GM18867 (cell line): ENCODE data around the gene SLC45A1.
"Not testable (repeated sequence)": the region's sequence is repeated elsewhere in the genome, so short reads cannot be mapped to it uniquely, and the experiment has no call there.

ENCODE experiments used
- ATAC-seq: cut with Tn5 transposase; IDR thresholded peaks from one replicate; pipeline ENCODE4 v1.9.1; 2021; ENCODE audit warnings: mild to moderate bottlenecking, moderate library complexity; ENCODE audit not compliant: unreplicated experiment

Gene SLC45A1

GRCh38 chr1:8365661-8366362 is 47.9 kb downstream of the SLC45A1 start:
- no peak for ATAC-seq

GRCh38 chr1:8367571-8368194 is 49.8 kb downstream of the SLC45A1 start:
- ATAC-seq = no peak

GRCh38 chr1:8368956-8369639 is 51.2 kb downstream of the SLC45A1 start:
- no peak for ATAC-seq

DNA sequence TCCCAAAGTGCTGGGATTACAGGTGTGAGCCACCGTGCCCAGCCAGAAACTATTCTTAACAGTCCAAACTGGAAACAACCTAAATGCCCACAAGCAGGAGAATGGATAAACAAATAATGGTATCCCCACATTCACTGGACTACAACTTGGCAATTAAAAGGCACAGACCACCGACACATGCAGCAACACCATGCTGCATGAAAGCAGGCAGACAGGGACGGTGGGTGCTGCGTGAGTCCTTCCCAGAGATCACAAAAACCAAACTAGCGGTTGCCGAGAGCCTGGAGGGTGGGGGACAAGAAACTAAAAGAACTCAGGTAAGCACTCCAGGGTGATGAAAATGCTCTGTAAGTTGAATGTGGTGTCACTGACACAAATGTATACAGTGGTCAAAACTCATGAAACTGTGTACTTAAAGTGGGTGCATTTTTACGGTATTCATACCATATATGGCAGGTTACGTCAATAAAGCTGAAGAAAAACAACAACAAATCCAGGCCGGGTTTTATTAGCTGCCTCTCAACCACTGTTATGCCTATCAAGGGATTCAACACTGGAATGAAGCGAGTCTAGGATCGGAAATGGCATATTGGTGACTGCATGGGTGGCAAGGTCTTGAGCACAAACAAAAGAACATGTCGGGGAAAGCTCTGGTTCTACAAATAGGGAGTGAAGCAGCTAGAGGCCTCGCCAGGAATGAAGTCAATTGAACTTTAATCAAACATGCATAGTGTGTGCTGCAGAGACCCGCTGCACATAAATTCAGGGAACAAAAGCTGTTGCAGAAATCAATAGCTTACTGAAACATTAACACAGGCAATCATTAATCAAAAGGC is 52.4 kb downstream of the SLC45A1 start:
- no peak for ATAC-seq

GRCh38 chr1:8370905-8371315 is 53.0 kb downstream of the SLC45A1 start:
- ATAC-seq = no peak

DNA sequence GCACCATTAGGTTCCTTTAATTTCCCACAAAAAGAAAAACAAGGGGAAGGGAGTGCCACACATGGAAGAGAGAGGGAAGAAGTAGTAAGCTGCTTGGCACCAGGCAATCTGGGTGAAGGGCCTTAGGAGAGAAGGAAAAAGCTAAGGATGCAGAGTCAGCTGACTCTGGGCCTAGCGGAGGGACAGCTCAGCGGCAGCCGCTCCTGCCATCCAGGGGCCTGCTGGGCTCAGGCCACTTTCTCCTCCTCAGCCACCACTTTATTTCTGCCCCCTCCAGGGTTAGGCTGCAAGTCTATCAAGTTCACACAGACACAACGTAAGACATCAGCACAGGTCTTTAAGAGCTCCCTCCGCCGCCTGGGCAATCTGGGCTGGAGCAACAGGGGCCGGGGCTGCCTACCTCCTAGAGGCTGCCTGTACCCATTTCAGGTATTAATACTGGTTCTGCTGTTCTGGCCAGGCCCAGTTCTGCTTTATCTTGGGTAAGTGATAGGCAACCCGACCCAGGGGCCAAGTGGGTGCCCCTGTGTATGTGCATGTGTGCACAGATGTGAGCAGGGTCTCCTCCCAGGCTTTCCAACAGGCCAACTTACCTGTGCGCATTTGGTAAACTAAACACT is 53.6 kb downstream of the SLC45A1 start:
- no peak for ATAC-seq

DNA sequence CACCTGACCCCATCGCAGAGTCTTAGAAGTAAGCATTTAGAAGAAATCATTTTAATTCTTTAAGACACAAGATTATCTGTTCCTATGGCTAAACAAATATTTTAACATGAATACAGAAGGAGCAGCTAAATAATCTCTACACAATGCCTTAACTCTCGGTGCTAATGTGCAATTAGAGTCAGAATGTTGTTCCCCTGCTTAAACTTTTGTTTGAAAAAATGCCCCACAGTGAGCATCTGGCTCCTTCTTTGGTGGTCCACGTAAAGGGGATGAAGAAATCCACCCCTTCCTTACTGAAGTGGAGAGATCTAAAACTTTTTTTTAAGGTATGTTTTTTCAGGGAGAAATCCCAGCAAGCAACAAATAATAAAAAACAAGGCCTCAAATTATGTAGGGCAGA is 55.2 kb downstream of the SLC45A1 start:
- no peak for ATAC-seq

DNA sequence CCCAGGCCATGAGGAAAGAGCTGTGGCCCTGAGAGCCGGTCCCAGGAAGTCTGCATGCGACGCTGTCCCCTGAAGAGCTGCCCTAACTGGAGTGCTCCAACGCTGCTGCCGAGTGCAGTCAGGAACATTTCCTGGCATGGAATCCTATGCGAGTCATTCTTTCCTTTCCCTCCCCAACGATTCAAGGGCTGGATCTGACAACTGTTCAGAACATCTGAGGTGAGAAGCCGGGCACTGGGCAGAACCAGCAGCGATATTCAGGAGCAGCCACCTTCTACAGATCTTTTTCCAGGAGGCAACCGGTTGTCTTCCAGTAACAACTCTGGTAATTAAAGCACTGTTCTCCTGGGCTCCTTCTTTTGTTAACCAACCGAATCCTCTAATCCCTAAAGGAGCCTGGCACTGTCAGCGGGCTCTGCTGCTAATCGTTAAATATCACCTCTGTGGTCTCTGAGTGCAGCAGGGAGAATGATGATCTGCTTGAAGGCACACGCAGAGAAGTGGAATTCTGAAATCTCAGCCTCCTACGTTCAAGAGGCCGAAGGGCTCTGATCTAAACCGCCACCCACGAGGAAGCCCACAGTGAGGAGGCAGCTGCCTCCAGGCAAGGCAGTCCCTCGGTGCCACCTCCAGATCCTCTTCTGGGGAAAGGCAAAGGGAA is 55.8 kb downstream of the SLC45A1 start:
- ATAC-seq = no peak

DNA sequence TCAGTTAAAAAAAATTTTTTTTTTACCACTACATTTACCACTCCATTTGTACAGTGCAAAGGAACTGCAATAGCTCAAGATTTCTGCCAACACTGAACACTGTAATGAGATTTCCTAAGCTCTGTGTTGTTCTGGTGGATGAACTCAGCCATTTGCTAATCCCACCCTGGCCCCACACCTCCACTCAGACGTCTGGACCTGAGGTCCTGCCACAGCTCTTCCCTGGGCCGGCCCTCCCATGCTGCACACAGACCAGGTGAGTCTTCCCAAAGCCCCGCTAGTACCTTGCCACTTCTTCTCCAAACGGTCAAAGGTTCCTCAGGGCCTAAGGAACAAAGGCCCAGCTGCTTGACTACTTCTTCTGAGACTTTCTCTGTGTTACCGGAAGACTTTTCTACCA is 56.4 kb downstream of the SLC45A1 start:
- ATAC-seq = no peak

DNA sequence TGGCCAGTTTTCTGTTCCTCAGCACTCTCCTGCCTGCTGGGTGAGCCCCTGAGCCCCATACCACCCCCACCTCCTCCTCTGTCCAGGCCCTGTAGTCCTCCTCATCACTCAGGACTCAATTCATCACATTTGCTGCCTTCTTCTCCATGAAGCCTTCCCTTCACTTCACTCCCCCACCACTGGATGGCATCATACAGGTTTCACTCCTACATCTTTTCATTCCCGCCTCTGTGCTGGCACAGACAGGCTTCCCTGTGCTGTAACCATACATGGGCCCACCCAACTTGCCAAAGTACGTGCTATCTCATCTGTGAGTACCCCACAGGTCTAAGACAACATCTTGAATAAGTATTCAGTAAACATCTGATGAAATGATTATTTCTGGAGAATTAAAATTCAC is 56.9 kb downstream of the SLC45A1 start:
- ATAC-seq = no peak

DNA sequence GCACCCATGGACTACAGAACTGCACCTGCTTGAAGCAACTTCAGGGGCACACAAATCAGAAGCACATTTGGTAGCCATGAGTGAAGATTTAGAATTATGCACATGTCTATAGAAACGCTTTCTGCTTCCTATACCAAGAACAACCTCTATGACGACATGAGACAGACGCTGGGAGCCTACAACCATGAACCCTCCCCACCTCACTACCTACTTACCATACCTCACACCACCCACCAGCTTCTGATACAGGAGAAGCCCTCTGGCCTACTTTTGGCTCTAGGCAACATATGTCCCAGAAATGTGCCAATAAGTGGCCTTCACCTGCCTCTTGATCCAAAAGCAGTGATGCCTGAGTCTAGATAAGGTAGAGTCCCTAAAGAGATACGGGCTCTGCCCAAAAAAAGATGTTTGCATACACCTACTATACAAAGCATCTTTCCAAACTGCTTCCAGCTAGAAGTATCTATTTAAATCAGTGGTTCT is 58.5 kb downstream of the SLC45A1 start:
- ATAC-seq = no peak

DNA sequence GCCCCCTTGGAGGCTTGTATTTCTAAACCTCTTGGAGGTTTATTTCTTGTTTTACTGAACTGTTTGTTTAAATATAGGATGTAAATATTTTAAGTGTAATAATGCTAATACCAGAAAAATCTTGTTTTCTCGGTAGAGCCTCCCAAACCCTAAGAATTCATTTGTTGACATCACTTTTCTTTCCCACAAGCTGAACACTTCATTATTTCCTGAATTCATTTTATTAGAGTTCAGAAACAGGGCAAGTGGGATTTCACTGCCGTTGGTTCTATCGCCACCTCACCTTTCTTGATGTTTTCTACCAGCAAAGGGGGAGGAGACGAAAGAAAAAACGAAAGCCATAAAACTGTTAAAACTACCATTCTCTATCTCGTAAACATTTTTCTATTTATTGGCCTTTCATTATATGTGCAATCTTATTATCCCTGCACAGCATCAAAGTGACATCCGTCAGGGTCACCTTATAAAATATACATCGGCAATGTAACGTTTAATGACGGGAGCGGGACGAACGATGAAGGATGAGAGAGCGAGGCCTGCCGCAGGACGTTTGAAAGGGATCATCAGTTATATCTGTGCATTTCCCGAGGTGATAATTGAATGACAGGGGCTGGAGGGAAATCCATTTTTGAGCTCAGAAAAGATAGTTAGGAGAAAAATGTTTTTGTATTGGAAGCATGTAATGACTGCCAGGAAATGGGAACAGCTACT is 59.5 kb downstream of the SLC45A1 start:
- ATAC-seq = no peak

DNA sequence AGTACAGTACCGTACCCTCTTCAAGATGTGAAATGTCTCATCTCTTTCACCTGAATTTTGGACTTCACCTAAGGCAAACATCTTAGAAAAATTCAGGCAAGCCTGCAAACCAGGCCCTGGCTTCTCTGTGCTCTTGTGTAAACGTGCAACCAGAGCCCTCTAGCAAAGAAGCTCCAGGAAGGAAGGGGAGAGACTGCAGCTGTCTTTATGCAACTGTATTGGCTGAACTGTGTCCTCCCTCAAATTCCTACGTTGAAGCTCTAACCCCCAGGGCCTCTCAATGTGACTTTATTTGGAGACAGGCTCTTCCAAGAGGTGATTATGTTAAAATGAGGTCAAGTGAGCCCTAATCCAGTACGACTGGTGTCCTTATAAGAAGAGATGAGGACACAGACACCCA is 60.3 kb downstream of the SLC45A1 start:
- ATAC-seq = no peak

DNA sequence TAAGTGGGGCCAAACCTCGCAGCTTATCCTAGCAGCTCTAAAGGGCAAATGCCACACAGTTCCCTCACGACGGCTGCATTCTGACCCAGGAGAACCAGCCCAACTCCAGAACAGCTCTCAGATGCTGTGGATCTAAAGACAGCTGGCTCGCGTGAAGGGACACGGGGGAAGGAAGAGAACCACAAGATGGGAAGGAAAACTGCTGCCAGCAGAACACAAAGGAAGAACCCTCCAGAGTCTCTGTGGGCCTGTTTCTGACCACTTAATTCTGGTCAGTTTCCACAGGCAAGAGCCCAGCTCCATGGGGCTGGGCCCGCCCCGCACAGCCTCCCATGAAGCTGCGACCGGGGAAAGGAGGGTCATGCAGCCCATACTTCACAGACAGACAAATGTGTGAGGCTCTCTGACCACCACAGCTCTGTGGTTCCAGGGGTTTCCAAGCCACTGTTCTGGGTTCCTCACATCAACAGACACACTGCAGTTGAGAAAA is 61.1 kb downstream of the SLC45A1 start:
- no peak for ATAC-seq

DNA sequence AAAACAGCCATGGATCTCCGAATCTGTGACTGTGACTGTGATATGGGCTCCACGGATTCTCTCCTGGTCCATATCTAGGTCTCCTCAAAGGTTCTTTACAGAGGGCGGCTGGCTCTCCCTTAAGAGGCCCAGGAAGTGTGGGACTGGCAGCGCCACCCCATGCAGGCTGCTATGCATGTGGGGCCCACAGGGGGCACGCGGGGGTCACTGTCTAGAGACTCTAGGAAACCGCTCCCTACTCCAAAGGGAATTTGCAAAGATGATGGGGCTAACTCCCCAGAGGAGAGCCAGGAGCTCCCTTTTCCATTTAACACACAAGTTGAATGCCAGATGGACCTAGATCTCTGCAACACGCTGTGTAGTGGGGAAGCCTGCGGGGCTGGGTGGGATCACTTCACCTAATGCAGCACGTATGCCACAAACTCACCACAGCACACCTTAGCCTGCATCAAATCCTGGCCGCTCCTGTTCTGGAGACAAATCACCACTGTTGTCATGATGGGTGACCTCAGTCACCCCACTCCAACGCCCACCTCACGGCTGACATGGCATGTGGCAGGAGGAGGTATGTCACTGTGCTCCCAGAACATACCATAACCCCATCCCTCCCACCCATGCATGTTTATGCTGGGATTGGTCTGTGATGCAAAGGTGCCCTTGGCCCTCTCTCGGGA is 61.7 kb downstream of the SLC45A1 start:
- no peak for ATAC-seq

- not testable (repeated sequence) for ATAC-seq
Measured at GRCh38 chr1:8380310-8380709, 62.4 kb downstream of the SLC45A1 start.

- ATAC-seq = no peak
Measured at GRCh38 chr1:8381618-8382017, 63.7 kb downstream of the SLC45A1 start.

- ATAC-seq = no peak
Measured at GRCh38 chr1:8382051-8382505, 64.2 kb downstream of the SLC45A1 start.
